HG03108 (cell line): Measurements from ENCODE around the gene BCAS3.
"Not testable (repeated sequence)": the region's sequence is repeated elsewhere in the genome, so short reads cannot be mapped to it uniquely, and the experiment has no call there.

Source experiments
- ATAC-seq: cut with Tn5 transposase; IDR thresholded peaks from one replicate; pipeline ENCODE4 v1.9.1; 2021; ENCODE audit warnings: moderate library complexity; ENCODE audit not compliant: unreplicated experiment

Gene BCAS3

DNA sequence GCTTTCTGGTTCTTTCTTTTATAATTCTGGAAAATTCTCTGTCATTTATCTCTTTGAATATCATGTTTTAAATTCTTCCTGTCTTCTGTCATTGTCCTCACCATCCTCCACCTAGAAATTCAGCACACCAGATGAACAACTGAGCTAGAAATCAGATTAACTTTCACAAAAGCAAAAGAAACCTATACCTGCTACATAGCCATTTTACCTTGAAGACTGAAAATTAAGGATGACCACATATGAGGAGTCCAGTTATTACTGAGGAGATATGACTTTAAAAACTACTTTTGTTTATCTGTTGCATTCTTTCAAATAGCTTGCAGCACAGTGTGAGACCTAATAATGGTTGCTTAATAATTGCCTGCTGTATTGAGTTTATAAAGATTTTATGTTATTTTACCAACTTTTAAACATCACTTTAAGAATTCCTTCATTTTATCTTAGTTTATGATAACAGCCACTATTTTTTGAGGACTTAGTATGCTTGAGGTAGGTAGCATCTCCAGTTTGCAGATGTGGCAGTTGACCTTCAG is 104.3 kb downstream of the BCAS3 start:
- ATAC-seq = no peak

DNA sequence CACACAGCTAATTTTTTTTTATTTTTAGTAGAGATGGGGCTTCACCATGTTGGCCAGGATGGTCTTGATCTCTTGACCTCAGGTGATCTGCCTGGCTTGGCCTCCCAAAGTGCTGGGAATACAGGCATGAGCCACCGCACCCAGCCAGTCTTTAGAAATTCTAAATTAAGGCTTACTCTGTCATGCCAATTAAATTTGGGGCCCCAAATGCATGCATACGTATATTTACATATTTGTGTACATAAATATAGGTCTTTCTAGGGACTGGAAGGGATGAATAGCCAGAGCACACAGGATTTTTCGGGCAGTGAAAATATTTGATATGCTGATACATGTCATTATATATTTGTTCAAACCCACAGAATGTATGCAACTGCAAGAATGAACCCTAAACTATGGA is 105.1 kb downstream of the BCAS3 start:
- no peak for ATAC-seq

DNA sequence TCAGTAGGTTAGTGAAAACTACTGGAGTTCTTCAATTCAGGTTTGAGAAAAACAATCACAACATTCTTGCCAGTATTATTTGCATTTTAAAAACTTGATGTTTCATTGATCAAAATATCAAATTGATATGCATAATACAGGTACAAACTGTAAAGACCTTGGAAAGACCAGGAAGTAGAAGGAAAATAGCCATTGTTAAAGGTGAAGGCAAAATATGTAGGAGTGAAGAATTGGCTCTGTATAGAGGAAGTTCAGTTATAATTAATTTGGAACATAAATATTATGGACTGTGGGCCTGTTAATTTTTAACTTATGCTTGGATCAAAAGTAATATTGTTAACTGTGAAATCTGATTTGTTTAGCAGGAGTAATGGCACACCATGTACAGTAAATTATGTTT is 112.6 kb downstream of the BCAS3 start:
- no peak for ATAC-seq

DNA sequence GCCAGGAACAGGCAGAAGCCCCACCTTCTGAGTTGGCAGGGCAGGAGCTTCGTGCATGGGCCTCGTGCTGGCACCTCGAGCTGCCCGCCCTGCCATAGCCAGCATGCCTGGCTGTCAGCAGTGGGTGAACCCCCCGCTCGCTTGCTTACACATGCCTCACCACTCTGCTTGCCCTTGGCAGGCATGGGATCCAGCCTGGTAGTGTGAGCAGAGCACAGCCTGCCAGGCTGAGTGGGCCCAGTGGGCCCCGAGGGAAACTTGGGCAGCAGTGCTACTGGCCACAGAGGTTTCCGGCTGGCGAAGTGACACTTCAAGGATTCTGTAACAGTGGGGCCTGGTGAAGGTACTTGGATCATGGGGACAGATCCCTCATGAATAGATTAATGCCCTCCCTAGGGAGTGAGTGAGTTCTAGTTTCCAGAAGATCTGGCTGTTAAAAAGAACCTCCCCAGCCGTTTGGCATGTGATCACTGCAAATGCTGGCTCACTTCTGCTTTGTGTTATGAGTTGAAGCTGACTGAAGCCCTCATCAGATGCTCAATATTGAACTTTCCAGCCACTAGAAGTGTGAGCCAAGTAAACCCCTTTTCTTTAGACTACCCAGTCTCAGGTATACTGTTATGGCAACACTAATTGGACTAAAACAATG is 114.7 kb downstream of the BCAS3 start:
- ATAC-seq = no peak

DNA sequence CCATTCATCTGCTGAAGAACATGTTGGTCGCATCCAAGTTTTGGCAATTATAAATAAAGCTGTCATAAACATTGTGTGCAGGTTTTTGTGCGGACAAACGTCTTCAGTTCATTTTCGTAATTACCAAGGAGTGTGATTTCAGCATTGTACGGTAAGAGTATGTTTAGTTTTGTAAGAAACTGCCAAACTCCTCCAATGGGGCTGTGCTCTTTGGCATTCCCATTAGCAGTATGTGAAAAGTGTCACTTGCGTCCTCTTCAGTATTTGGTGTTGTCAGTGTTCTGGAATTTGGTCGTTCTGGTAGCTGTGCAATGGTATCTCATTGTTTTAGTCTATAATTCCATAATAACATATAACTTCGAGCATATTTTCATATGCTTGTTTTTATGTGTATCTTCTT is 120.9 kb downstream of the BCAS3 start:
- ATAC-seq = no peak

DNA sequence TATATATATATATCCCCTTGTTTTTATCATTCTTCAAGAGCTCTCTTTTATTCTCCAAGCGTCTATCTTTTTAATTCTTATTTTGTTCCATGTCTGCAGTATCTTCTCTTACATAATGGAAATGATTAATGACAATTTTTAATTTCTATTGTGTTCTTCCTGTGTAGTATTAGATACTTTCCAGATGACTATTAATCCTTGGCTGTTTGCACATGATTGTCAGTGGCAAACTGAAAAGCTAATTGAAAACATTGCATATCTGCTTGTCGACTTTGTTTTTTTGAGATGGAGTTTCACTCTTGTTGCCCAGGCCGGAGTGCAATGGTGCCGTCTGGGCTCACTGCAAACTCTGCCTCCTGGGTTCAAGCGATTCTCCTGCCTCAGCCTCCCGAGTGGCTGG is 124.7 kb downstream of the BCAS3 start:
- no peak for ATAC-seq

DNA sequence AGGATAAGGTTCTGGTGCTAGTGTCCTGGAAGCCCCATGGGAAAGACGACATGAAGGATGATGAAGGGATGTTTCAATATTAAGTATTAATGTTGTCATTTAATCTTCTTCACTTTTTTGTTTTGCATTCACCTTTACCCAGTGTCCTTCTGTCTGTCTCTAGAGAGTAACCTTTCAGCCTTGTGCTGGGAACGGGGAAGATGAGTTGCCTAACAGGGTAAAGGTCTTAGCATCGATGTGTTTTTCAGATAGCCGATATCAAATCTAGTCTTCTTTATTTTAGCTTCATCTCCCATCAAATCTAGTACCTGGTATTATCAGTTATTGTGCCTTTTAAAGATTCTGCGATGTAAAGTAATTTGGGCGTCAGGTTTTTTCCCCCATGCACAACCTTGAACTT is 125.4 kb downstream of the BCAS3 start:
- ATAC-seq = no peak

DNA sequence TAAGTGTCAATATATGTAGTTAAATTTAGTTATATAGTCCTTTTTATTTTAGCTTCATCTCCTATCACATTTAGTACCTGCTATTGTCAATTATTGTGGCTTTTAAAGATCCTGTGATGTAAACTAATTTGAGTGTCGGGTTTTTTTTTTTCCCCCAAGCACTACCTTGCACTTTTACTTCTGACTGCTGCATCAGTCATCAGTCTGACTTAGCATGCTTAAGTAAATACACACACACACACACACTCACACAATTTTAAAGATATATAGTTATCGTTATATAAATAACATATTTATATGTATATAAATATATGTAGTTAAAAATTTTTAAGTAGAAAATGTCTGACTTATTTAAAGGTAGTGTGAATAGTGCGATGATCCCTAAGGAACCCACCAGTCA is 127.2 kb downstream of the BCAS3 start:
- ATAC-seq = no peak

DNA sequence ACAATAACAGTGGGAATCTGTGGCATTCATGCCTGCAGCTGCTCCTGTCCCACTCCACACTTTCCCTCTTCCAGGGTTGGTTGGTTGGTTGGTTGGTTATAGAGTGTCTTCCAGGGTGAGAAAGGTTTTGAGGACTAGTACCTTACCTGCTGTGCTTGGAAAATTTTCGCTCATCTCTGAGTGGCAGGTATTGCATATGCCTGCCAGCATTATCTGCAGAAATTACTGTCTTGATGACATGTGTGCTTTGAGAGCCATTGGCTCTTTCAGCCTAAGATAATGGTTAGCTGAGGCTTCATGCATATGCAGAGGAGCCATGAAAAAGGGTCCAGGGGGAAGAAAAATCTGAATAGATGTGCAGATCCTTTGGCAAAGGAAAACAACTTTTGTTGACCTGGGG is 131.8 kb downstream of the BCAS3 start:
- no peak for ATAC-seq

DNA sequence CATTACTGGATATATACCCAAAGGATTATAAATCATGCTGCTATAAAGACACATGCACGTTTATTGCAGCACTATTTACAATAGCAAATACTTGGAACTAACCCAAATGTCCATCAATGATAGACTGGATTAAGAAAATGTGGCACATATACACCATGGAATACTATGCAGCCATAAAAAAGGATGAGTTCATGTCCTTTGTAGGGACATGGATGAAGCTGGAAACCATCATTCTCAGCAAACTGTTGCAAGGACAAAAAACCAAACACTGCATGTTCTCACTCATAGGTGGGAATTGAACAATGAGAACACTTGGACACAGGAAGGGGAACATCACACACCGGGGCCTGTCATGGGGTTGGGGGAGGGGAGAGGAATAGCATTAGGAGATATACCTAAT is 137.3 kb downstream of the BCAS3 start:
- not testable (repeated sequence) for ATAC-seq

DNA sequence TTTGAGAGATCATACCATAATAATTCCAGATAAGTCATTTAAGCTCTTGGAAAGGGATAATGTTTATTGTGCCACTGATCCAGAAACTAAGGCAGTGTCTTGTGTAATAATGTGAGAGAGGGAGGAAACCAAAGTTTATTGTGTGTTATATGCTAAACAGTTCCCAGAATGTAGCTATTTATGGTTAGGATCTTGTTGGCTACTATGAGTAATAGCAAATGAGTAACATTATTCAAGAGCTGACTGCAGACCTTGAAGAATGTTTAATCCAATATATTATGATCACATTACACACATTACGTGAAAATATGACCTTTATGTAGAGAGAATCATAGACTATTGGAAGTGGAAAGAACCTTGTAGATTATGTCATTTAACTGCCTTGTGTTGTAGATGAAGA is 139.5 kb downstream of the BCAS3 start:
- ATAC-seq = no peak

DNA sequence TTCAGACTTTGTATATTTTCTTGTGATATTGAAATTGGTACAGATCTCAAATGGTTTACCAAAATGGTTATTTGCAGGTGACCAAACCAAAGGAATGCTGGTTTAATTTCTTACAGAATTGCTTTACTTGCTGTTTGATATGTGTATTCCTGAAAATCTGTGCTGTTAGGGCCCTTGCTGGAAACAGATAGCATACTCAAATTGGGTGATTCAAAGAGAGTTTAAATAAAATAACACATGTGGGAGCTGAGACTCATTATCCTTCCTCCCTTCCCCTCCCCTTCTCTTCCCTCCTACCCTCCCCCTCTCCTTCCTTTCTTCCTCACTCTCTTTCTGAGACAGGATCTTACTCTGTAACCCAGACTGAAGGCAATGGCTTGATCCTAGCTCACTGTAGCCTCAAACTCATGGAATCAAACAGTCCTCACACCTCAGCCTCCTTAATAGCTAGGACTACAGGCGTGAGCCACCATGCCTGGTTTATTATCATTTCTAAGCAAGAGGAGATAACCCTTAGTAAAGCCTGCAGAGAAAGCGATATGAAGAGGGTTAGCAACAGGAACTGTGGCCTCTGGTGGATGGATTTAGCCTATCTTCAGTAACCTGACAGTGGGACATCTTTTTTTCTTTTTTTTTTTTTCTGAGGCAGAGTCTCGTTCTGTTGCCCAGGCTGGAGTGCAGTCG is 141.9 kb downstream of the BCAS3 start:
- no peak for ATAC-seq

DNA sequence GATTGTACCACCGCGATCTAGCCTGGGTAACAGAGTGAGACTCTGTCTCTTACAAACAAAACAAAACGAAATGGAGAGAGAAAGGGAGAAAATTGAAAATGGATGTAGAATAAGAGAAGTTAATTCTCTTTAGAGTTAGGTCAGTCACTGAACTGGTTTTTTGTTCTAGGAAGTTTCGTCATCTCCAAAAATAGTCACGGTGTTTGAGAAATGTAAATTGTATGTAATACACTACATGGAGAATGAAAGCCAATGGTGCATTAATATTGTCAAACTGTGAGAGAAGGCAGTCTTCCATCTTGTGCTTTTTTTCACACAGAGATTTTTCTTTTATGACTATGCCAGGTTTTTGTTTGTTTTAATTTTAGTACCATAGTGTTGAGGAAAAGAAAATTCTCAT is 145.9 kb downstream of the BCAS3 start:
- no peak for ATAC-seq

DNA sequence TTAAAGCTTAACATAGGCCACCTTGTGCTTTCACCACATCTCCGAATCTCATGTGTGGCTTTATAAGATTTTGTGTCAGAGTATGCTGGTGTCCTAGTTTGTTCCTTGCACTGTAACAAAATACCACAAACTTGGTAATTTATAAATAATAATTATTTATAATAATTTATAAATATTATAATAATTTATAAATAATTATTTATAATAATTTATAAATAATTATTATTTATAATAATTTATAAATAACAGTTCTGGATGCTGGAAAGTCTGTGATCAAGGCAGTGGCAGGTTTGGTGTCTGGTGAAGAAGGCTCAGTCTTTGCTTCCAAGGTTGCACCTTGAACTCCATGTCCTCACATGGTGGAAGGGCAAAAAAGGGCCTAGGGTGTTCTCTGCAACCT is 147.7 kb downstream of the BCAS3 start:
- ATAC-seq = no peak

DNA sequence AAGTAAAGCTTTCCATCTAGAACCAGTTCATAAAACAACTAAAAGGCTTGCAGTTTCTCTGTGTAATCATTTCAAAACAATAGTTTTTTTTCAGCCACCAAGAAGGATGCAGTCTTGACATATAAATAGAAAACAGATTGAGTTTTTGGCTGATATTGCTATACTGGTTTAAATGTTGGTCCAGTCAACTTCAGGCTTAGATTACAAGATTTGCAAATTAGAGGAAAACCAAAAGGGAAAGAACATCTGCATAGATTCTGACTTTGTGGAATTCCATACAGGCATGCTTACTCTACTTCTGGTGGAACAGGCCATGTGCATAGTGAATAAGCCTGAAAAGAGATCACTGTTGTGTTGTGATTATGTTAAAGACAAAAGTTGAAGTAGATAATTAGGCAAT is 150.3 kb downstream of the BCAS3 start:
- ATAC-seq = no peak

DNA sequence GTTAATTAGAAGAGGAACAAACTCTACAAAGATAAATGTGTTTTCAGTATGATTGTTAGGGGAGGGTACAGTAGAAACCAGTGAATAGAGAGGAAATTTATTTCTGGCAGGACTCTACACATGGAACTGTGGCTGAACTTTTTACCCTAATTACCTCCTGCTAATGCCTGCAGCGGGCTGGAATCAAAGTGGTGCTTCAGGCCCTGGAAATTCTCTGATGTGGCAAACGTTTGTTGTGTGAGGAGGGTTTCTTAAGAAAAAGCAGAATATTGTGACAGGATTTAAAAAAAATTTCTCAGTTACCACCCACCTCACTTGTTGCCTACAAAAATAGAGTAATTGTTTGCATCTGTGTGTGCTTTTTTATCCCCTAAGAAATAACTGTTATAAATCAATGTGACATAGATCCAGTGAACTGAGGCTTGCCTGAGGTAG is 154.5 kb downstream of the BCAS3 start:
- no peak for ATAC-seq

DNA sequence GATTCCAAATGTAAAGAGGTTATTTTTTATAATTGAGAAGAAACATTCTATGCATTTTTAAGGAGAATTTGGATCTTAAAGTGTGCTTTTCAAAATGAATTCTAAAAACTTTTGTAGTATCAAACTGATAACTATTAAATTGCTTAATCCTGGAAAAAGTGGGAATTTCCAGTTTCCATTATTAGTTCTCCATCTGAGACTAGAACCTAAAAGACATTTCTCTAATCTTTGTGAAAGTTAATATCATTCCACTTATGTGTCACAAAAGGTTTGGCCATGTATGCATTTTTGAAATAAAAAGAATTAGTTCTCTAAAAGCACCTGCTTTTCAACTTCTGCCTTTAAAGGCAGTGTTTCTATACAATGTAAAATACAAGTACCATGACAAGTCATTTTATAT is 155.0 kb downstream of the BCAS3 start:
- ATAC-seq = no peak

DNA sequence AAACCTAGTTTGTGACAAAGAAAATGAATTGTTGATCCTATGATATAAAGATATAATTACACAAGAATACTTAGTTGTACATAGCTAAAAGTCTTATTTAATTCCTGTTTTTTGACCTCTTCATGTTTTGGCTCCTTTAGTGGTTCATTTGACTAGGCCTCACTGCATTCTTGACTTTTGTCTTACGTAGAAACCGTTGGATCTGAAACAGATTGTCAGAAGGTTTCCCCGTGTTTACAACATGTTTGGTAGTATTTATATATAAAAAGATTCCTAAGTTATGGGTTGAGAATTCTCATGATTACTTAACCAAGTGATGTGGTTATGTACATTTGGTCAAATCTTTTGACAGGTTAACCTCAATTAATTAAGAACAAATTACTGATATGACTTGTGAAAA is 162.8 kb downstream of the BCAS3 start:
- ATAC-seq = no peak

DNA sequence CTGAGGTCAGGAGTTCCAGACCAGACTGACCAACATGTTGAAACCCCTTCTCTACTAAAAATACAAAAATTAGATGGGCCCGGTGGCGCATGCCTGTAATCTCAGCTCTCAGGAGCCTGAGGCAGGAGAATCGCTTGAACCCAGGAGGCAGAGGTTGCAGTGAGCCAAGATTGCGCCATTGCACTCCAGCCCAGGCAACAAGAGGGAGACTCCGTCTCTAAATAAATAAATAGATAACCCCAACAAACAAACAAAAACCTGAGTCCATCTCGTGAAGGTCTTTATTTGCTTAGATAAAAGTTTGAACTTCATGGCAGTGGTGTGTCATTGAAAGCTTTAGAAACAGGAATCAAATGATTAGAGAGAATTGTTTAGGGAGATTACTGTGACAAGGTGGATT is 167.4 kb downstream of the BCAS3 start:
- ATAC-seq = no peak

DNA sequence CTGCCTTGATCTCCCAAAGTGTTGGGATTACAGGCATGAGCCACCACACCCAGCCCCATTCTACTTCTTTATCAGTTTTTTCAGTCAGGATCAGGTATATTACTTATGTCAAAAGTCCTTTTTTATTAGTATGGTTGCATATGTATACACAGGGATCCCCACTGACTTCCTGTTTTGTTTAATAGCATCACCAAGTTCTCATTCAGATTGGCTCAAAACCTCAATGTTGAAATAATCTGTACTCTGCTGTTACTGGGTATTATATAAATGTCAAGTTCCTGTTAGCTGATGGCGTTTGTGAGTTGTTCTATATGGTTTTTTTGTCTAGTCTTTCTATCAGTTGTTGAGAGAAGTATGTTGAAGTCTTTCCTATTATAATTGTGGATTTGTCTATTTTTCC is 168.5 kb downstream of the BCAS3 start:
- ATAC-seq = no peak

DNA sequence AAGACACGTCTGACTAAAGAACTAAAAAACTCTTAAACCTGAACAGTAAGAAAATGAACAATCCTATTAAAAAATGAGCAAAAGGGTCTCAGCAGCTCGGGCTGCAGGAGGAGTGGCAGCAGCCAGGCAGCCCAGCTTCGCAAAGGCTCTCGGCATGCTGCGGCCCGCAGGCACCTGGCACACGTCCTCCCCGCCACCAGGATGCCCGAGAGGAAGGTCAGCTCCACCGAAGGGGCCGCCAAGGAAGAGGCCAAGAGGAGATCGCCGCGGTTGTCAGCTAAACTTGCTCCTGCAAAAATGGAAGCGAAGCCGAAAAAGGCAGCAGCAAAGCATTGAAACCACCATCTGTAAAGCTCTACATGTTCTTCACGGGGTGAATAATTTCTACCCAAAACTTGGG is 173.5 kb downstream of the BCAS3 start:
- ATAC-seq = no peak

DNA sequence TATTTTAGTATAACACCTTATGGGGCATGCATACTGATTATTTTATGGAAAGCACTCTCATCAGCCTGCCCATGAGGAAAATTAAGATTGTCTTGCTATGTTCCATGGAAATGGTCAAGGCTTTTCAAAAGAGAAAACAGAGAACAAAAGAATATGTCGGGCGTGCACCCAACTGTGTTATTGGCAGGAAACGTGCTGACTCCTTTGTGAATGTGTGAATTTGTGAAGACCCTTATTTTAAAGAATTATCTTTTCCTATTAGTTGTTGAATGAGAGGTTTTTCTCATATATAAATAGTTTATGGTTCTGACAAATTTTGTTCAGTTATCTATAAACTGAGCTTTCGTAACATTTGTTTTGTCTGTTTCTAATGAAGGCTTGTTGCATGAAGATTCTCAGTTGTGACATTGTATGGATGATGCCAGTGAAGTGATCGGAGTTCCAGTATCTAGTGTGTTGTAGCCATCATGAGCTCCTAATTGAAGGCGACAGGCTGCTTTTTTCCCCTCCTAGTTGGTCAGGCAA is 180.0 kb downstream of the BCAS3 start:
- no peak for ATAC-seq
